Heart left ventricle (tissue), 13 donors: ENCODE data around the gene GUSB.
A peak's percentile ranks its signal among the peaks of the same experiment; 100 is the strongest.

Source experiments
- POLR2A ChIP-seq, 2 donors: fragments of 450-650 bp; IDR thresholded peaks; one replicate each; pipeline ENCODE4 v1.6.1; 2017; ENCODE audit warnings: antibody characterized with exemption in 2 of 2, mild to moderate bottlenecking in 2 of 2, moderate library complexity in 2 of 2
- TF ChIP-seq, protein P1 (sequence below), 12 donors: fragments of 200-600 bp; sonication (generic) in 4 of 12; IDR thresholded peaks; one replicate each; pipeline versions ENCODE4 v1.5.0 to v1.8.0; 2018 to 2022; ENCODE audit warnings: antibody characterized with exemption in 12 of 12, mild to moderate bottlenecking in 5 of 12
- donor health status: ischemic (EF 13 %, LVEDD 7.1; RV severe dilation, severe dysfunction).
- donor health status: DM: no; HTN: yes; CAD: no.
- donor health status: DM: no; HTN: no; CAD: no.
- donor health status: ischemic (EF 25% LVEDD 6.9; RV normal size, moderate dysfunction).
- donor health status: ischemic (EF 25% LVEDD 5.7; RV mildly dilated, moderate dysfunction).
- donor health status: ischemic (EF 35%, LVEDD 5.7; RV mildly dilated, moderate dysfunction).
- donor health status: nonischemic (EF 11% LVEDD 7.7; RV severe dilation, severe dysfunction).
- donor health status: DM: yes; HTN: yes; CAD: no.
- donor health status: PGD.
- donor health status: ischemic (EF 29% LVEDD 5.4; RV normal size, mild dysfunction).
- donor health status: nonischemic (EF 23%, LVEDD 6.1; RV moderate dilation, normal function).

DNA sequence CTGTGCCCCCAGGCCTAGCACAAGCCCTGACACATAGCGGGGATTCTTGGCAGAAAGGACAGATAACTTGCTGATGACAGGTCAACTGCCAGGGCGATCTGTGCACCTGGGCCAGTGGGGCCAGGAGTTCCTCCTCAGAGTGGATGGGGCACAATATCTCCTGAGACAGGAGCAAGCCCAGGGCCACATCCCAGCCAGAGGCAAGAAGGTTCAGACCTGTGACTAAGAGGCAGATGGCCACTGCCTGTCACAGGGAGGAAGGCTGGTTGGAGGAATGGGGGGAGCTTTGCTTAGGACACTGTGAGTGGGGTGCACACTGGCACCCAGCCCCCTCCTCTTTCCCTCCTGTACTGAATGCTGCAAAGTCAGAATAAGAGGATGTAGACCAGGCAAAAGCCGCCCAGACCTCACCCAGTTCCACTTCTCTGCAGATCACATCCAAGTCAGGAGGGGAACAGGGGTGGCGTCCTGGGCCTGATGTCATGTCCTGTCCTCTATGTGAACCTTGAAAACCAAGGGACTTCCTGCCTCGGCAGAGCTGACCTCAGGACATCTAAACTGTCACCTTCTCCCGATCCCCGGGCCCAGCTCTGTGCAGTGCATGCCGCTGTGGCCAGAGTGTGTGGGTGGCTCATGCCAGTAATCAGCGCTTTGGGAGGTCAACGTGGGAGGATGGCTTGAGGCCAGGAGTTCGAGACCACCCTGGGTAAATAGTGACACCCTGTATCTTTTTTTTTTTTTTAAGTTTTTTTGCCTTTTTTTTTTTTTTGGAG is 1.3 kb downstream of the GUSB start:
- peak in 1 of 2 donors; percentile 15 for TF ChIP-seq POLR2A (IDR thresholded peaks at IDR 0.05)
- TF ChIP-seq, protein P1, sequence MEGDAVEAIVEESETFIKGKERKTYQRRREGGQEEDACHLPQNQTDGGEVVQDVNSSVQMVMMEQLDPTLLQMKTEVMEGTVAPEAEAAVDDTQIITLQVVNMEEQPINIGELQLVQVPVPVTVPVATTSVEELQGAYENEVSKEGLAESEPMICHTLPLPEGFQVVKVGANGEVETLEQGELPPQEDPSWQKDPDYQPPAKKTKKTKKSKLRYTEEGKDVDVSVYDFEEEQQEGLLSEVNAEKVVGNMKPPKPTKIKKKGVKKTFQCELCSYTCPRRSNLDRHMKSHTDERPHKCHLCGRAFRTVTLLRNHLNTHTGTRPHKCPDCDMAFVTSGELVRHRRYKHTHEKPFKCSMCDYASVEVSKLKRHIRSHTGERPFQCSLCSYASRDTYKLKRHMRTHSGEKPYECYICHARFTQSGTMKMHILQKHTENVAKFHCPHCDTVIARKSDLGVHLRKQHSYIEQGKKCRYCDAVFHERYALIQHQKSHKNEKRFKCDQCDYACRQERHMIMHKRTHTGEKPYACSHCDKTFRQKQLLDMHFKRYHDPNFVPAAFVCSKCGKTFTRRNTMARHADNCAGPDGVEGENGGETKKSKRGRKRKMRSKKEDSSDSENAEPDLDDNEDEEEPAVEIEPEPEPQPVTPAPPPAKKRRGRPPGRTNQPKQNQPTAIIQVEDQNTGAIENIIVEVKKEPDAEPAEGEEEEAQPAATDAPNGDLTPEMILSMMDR (IDR thresholded peaks at IDR 0.05), result no peak
